ENCODE results near the gene DLG2. TPM values are rescaled to one million over a fixed set of nuclear protein-coding genes. Genes with fewer than 3 reads are reported as not detected.

DLG2 gene
- total and polyA plus RNA-seq, 9 of the 15 experiments (the other 6 are each of a cell fraction or from before 2014, with no cell fraction given) = 0.52 to 1.6 (median 0.95) TPM

DNA sequence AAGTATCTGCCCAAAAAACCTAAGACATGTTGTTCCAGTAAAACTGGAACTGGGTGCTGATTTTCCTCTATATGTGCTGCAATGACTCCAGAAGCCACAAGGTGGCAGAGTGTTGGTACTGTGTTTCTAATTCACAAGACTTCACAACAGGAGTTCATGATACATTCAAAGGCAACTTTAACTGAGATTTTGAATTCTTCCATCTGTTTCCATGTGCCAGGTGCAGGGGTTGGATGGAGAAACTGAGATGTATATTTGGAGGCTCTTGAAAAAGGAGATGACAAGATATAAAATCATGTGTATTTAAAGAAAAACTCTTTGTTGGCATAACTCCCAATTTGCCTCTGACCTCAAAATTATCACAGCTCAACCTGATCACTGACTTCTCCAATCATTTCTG, 1242.4 kb downstream of the DLG2 start:
- Histone ChIP-seq H4K20me1 (replicated peaks; ENCODE audit: control insufficient read depth, insufficient read depth, low read length) (no peaks in the 10 kb centered on the region), H3K36me3 (ENCODE audit: control insufficient read depth, insufficient read depth, low read length) (no peaks in the 10 kb centered on the region), H3K9me3 (replicated peaks; ENCODE audit: control insufficient read depth, insufficient read depth, low read depth, low read length) (0 out of 2 replicates have a peak, but pooled peaks cover 2% of the 10 kb centered on the region), H3K79me2 (ENCODE audit: control insufficient read depth, insufficient read depth, low read length) (no peaks in the 10 kb centered on the region), H3K4me1 (replicated peaks in 1 of 2; ENCODE audit: control insufficient read depth in 2 of 2, insufficient read depth in 2 of 2, low read length in 2 of 2) (no peaks in the 10 kb centered on the region), H3K9me1 (ENCODE audit: control insufficient read depth, insufficient read depth, low read length) (no peaks in the 10 kb centered on the region), H3K4me3 (no peak overlapping the region), H2AFZ (ENCODE audit: low read depth, low read length) (no peak overlapping the region), H3K27ac (ENCODE audit: extremely low read depth, low read depth, low read length) (no peak overlapping the region), H3K4me2 (ENCODE audit: insufficient read depth, low read length) (no peak overlapping the region), H3K9ac (ENCODE audit: insufficient read depth in 1 of 2, low read depth in 2 of 2, low read length in 2 of 2) (no peak overlapping the region), H3K27me3 (ENCODE audit: control insufficient read depth in 2 of 2, insufficient read depth in 2 of 2, low read length in 2 of 2) (no peaks in the 10 kb centered on the region)
- in situ Hi-C loops (cut with MboI) (no loop called here), intact Hi-C loops (cut with micrococcal nuclease) (loop anchor here (10.0 kb wide), 2 partner anchors 180 to 550 kb away; no protein-coding TSS in a partner anchor)
- DNase-seq (ENCODE audit: extremely low read depth in 1 of 4, low spot score in 3 of 4) (peak; percentile 9 to 44 (median 22)), ATAC-seq (no peak), FAIRE-seq (peak; percentile 29)
- TF ChIP-seq, protein P1, sequence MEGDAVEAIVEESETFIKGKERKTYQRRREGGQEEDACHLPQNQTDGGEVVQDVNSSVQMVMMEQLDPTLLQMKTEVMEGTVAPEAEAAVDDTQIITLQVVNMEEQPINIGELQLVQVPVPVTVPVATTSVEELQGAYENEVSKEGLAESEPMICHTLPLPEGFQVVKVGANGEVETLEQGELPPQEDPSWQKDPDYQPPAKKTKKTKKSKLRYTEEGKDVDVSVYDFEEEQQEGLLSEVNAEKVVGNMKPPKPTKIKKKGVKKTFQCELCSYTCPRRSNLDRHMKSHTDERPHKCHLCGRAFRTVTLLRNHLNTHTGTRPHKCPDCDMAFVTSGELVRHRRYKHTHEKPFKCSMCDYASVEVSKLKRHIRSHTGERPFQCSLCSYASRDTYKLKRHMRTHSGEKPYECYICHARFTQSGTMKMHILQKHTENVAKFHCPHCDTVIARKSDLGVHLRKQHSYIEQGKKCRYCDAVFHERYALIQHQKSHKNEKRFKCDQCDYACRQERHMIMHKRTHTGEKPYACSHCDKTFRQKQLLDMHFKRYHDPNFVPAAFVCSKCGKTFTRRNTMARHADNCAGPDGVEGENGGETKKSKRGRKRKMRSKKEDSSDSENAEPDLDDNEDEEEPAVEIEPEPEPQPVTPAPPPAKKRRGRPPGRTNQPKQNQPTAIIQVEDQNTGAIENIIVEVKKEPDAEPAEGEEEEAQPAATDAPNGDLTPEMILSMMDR (IDR thresholded peaks at IDR 0.05 in 2 of 3, conservative IDR thresholded peaks at IDR 0.05 in 1 of 3; ENCODE audit: insufficient read depth in 2 of 3, low read depth in 1 of 3, low read length in 3 of 3) = peak; percentile 26 to 55 (median 55); a peak in 5 of 6 replicates
- TF ChIP-seq ZNF324 (CRISPR knock-in tag; IDR thresholded peaks at IDR 0.05) (no peak), MCM2 (IDR thresholded peaks at IDR 0.05; ENCODE audit: low read depth) (no peak), SMC3 (conservative IDR thresholded peaks at IDR 0.05; ENCODE audit: insufficient read depth, low read depth, low read length) (0 out of 2 replicates have a peak, but pooled peaks have one; percentile 28), BMI1 (IDR thresholded peaks at IDR 0.05; ENCODE audit: low read length) (no peak), ILK (tag; IDR thresholded peaks at IDR 0.05; ENCODE audit: borderline replicate concordance, low read depth) (no peak), ZC3H4 (CRISPR knock-in tag; IDR thresholded peaks at IDR 0.05; ENCODE audit: borderline replicate concordance) (no peak), ZNF778 (CRISPR knock-in tag; IDR thresholded peaks at IDR 0.05) (no peak), NCOA1 (IDR thresholded peaks at IDR 0.05; ENCODE audit: low read depth) (no peak), RAD21 (CRISPR knock-in tag; conservative IDR thresholded peaks at IDR 0.05 in 1 of 2, IDR thresholded peaks at IDR 0.05 in 1 of 2) (peak in 1 of 2 experiments; percentile 43; a peak in 3 of 4 replicates)
- TF ChIP-seq, protein P2, sequence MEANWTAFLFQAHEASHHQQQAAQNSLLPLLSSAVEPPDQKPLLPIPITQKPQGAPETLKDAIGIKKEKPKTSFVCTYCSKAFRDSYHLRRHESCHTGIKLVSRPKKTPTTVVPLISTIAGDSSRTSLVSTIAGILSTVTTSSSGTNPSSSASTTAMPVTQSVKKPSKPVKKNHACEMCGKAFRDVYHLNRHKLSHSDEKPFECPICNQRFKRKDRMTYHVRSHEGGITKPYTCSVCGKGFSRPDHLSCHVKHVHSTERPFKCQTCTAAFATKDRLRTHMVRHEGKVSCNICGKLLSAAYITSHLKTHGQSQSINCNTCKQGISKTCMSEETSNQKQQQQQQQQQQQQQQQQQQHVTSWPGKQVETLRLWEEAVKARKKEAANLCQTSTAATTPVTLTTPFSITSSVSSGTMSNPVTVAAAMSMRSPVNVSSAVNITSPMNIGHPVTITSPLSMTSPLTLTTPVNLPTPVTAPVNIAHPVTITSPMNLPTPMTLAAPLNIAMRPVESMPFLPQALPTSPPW (CRISPR knock-in tag; IDR thresholded peaks at IDR 0.05) = no peak
- TF ChIP-seq, protein P3, sequence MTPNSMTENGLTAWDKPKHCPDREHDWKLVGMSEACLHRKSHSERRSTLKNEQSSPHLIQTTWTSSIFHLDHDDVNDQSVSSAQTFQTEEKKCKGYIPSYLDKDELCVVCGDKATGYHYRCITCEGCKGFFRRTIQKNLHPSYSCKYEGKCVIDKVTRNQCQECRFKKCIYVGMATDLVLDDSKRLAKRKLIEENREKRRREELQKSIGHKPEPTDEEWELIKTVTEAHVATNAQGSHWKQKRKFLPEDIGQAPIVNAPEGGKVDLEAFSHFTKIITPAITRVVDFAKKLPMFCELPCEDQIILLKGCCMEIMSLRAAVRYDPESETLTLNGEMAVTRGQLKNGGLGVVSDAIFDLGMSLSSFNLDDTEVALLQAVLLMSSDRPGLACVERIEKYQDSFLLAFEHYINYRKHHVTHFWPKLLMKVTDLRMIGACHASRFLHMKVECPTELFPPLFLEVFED (CRISPR knock-in tag; conservative IDR thresholded peaks at IDR 0.05) = no peak
- POLR2A ChIA-PET = no interaction called here
- CTCF ChIA-PET (ENCODE audit: low intra/inter-chr PET ratio) = no interaction called here
- BruUV-seq (replicated peaks) = no TSS peak

Data from K562 (cell line).